IPS-20b (cell line): Measurements from ENCODE around the gene VWF.

Experiments used
- H3K27ac ChIP-seq: one replicate; pipeline ENCODE4 v1.5.1; 2013; ENCODE audit warnings: low read length
- H3K27me3 ChIP-seq: 2 replicates; pipeline ENCODE4 v1.6.1; 2013; ENCODE audit warnings: mild to moderate bottlenecking, low read length, inconsistent platforms; ENCODE audit not compliant: insufficient read depth
- H3K36me3 ChIP-seq: 2 replicates; pipeline ENCODE4 v1.6.1; 2013; ENCODE audit warnings: low read depth, mild to moderate bottlenecking, inconsistent platforms, low read length, moderate library complexity; ENCODE audit not compliant: insufficient read depth
- H3K4me1 ChIP-seq: 2 replicates; pipeline ENCODE4 v1.6.1; 2013; ENCODE audit warnings: mild to moderate bottlenecking, control low read depth, inconsistent platforms, low read length, moderate library complexity; ENCODE audit not compliant: insufficient read depth
- H3K4me3 ChIP-seq: 2 replicates; pipeline ENCODE4 v1.5.1; 2013; ENCODE audit warnings: mild to moderate bottlenecking, low read length, inconsistent platforms
- H3K9ac ChIP-seq: 2 replicates; pipeline ENCODE4 v1.6.1; 2013; ENCODE audit warnings: low read depth, mild to moderate bottlenecking, inconsistent platforms, low read length, moderate library complexity
- H3K9me3 ChIP-seq: 2 replicates; pipeline ENCODE4 v1.6.1; 2013; ENCODE audit warnings: mild to moderate bottlenecking, low read depth, low read length, inconsistent platforms; ENCODE audit not compliant: insufficient read depth

The VWF gene

GRCh38 chr12:5923751-5924150 is 200.7 kb downstream of the VWF start:
- Histone ChIP-seq H3K4me1 (no peaks in the 10 kb centered on the region; the same call in 1 of the 2 replicates), H3K9me3 (no peaks in the 10 kb centered on the region), H3K36me3 (no peaks in the 10 kb centered on the region), H3K27ac (no peak overlapping the region), H3K4me3 (no peak overlapping the region), H3K27me3 (no peaks in the 10 kb centered on the region), H3K9ac (no peak overlapping the region)

GRCh38 chr12:5923043-5923605 is 201.3 kb downstream of the VWF start:
- no peaks in the 10 kb centered on the region for H3K36me3 ChIP-seq
- H3K9ac ChIP-seq = no peak overlapping the region
- H3K27me3 ChIP-seq = no peaks in the 10 kb centered on the region
- H3K4me3 ChIP-seq = no peak overlapping the region
- H3K9me3 ChIP-seq = no peaks in the 10 kb centered on the region
- no peaks in the 10 kb centered on the region; the same call in 1 of the 2 replicates for H3K4me1 ChIP-seq
- no peak overlapping the region for H3K27ac ChIP-seq

- Histone ChIP-seq H3K9ac (no peak overlapping the region), H3K27ac (no peak overlapping the region), H3K9me3 (no peaks in the 10 kb centered on the region), H3K36me3 (no peaks in the 10 kb centered on the region), H3K4me1 (no peaks in the 10 kb centered on the region; the same call in 1 of the 2 replicates), H3K4me3 (no peak overlapping the region), H3K27me3 (no peaks in the 10 kb centered on the region)
Measured at GRCh38 chr12:5921966-5922899, 202.2 kb downstream of the VWF start.

GRCh38 chr12:5921027-5921909 is 203.2 kb downstream of the VWF start:
- no peak overlapping the region for H3K9ac ChIP-seq
- no peaks in the 10 kb centered on the region for H3K36me3 ChIP-seq
- no peak overlapping the region for H3K27ac ChIP-seq
- H3K4me1 ChIP-seq = no peaks in the 10 kb centered on the region; the same call in 1 of the 2 replicates
- no peaks in the 10 kb centered on the region for H3K9me3 ChIP-seq
- H3K27me3 ChIP-seq = no peaks in the 10 kb centered on the region
- no peak overlapping the region for H3K4me3 ChIP-seq

GRCh38 chr12:5916785-5917290 is 207.6 kb downstream of the VWF start:
- Histone ChIP-seq H3K9ac (no peak overlapping the region), H3K27me3 (no peaks in the 10 kb centered on the region), H3K36me3 (no peaks in the 10 kb centered on the region), H3K9me3 (no peaks in the 10 kb centered on the region), H3K4me3 (no peak overlapping the region), H3K27ac (no peak overlapping the region), H3K4me1 (no peaks in the 10 kb centered on the region)

GRCh38 chr12:5915511-5915910 is 209.0 kb downstream of the VWF start:
- H3K4me3 ChIP-seq = no peak overlapping the region
- H3K9me3 ChIP-seq = no peaks in the 10 kb centered on the region
- H3K27ac ChIP-seq = no peak overlapping the region
- no peaks in the 10 kb centered on the region for H3K27me3 ChIP-seq
- no peaks in the 10 kb centered on the region for H3K4me1 ChIP-seq
- no peaks in the 10 kb centered on the region for H3K36me3 ChIP-seq
- H3K9ac ChIP-seq = no peak overlapping the region

- Histone ChIP-seq H3K4me3 (no peak overlapping the region), H3K36me3 (no peaks in the 10 kb centered on the region), H3K4me1 (no peaks in the 10 kb centered on the region), H3K27ac (no peak overlapping the region), H3K9ac (no peak overlapping the region), H3K27me3 (no peaks in the 10 kb centered on the region), H3K9me3 (no peaks in the 10 kb centered on the region)
Measured at GRCh38 chr12:5914387-5915149, 209.9 kb downstream of the VWF start.

- no peaks in the 10 kb centered on the region for H3K36me3 ChIP-seq
- H3K27ac ChIP-seq = no peak overlapping the region
- H3K27me3 ChIP-seq = no peaks in the 10 kb centered on the region
- no peak overlapping the region for H3K4me3 ChIP-seq
- H3K9me3 ChIP-seq = no peaks in the 10 kb centered on the region
- no peak overlapping the region for H3K9ac ChIP-seq
- no peaks in the 10 kb centered on the region for H3K4me1 ChIP-seq
Measured at GRCh38 chr12:5913387-5913786, 211.1 kb downstream of the VWF start.

GRCh38 chr12:5912437-5913334 is 211.8 kb downstream of the VWF start:
- H3K9me3 ChIP-seq = no peaks in the 10 kb centered on the region
- no peaks in the 10 kb centered on the region for H3K4me1 ChIP-seq
- H3K4me3 ChIP-seq = no peak overlapping the region
- no peak overlapping the region for H3K27ac ChIP-seq
- H3K27me3 ChIP-seq = no peaks in the 10 kb centered on the region
- H3K9ac ChIP-seq = no peak overlapping the region
- H3K36me3 ChIP-seq = no peaks in the 10 kb centered on the region

- Histone ChIP-seq H3K27ac (no peak overlapping the region), H3K9me3 (no peaks in the 10 kb centered on the region), H3K4me3 (no peak overlapping the region), H3K4me1 (no peaks in the 10 kb centered on the region), H3K9ac (no peak overlapping the region), H3K27me3 (no peaks in the 10 kb centered on the region), H3K36me3 (no peaks in the 10 kb centered on the region)
Measured at GRCh38 chr12:5912011-5912410, 212.5 kb downstream of the VWF start.
